Sigmoid colon (tissue), 4 donors: ENCODE data around the gene SP7.

Source experiments
- CTCF ChIP-seq, 4 experiments: fragments of 450-650 bp in 3 of 4; fragments of 200-600 bp in 1 of 4; IDR thresholded peaks; one replicate each; pipeline ENCODE4 v1.5.1; 2016 to 2019; ENCODE audit warnings: antibody characterized with exemption in 4 of 4, mild to moderate bottlenecking in 3 of 4, moderate library complexity in 2 of 4
- POLR2AphosphoS5 ChIP-seq, 4 donors: sonication (generic); formaldehyde crosslinking; IDR thresholded peaks; one replicate each; pipeline ENCODE4 v1.6.1; 2017; ENCODE audit warnings: antibody characterized with exemption in 4 of 4

- TF ChIP-seq CTCF (IDR thresholded peaks at IDR 0.05) (no peak), POLR2AphosphoS5 (IDR thresholded peaks at IDR 0.05) (no peak)
Measured at GRCh38 chr12:53338017-53338416, 1.9 kb upstream of the SP7 start.
